Dermis blood vessel endothelial cell (primary cell): ENCODE results near the gene CAMK1G. TPM values are rescaled to one million over a fixed set of nuclear protein-coding genes. Genes with fewer than 3 reads are reported as not detected.

Experiments
- DNase-seq: peaks from one replicate; pipeline ENCODE4 v3.0.0; 2010
- total RNA-seq: library from RNA; depleted of rRNA; stranded (reverse); fragments of >200 nt; gene quantifications from 2 replicates; pipeline ENCODE4 v1.2.3, GENCODE V29; 2014

CAMK1G gene
- not detected in 2 replicates for total RNA-seq

DNA sequence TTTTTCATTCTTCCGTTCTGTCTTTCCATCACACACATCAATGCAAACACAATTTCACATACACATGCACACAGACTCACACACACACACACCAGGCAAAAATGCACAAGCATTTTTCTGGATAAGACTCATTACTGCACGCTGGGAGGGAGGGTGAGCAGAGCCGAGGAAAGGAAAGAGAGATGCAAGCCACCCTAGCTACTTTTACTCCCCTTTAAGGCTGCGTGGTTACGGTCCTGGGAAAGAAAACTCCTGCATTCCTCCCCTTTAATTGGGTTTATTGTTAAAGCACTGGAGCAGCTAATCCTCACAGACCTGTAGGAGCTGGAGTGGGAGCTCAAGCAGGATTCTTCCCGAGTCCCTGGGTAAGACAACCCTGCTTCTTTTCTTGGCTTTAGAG lies at the start of gene CAMK1G:
Gene CAMK1G, plus strand, starts transcription at position 307 of the 400 bp plus-strand sequence. CDS start 11,270 bp downstream, outside the sequence.
- DNase-seq: no peak

DNA sequence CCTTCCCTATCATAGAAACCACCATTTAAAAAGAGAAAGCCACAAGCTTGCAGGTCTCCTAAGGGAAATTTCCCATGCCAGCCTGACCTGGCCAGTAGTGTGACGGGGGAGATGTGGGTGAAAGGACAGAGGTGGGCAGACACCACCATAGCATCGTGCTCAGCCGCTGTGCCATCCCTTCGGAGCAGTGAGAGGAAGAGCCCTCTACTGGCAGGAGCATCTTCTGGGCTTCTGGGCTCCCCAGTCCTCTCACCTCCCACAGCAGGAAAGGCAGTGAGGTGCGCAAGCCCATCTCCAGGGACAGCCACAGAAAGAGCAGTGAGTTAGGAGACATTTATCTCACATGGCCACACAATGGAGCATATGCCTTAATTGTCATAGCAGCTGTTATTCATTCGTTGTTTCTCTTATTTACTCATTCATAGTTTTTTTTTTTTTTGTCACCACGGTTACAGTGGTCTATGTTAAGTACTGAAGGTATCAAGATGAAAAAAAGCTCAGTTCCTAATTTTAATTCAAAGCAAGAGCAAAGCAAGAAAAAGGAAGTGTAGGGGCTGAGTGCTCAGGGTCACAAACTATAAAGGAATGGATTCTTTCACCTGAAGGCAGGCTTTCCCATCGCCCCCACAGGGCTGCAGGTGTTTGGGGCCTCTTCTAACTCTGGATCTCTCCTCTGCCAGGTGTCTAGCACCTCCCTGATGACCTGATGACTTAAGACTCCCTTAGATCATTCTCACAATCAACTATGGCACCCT lies 48.8 kb upstream of the CAMK1G start:
- no peak for DNase-seq

DNA sequence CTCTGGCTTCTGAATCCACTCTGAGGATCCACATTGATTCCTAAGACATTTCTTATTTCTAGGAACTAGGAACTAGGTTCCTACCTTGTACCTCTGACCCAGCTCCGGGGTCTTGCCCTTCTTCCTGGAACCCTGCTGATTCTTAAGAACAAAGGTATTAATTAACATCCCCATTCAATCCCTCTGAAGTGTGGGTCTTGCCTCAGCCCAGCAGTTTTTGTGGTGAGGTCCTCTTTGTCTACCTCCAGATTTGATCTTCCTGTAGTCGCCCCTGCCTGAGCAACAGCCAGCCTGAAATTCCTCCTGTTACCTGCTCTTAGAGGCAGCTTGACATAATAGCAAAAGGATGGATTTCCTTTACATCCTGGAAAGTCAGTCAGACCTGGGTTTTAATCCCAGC lies 46.7 kb upstream of the CAMK1G start:
- DNase-seq: no peak

DNA sequence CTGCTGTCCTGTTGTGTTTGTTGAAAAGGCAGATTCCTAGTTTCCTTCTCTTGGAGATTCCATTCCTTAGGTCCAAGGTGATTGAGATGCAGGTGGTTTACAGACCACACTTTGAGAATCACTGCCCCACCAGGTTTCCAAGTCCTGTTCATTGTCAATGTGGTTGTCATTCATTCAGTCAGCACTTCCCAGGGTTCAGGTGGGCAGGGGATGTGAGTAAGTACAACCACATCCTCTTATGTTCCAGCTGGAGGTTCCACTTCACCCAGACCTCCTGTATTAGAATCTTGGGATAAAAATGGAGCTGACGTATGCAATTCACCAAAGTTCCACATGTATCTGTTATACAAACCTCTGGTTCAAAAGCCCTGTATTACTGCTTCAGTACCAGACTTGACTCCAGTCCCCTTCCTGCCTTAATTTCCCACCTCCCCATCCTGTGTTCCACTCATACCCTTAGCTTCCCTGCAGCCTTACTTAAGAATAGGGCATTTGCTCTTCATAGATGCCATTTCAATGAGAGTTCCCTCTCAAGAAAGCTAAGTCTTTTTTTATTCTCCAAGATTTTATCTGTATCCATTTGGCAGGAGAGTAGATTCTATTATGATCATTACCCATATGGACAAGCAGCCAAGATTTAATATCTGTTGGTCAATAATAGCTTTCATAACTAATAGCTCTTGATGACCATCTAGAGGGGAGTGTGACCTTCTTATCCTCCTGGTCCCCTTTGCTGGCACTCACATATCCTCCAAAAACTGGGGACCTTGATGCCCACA lies 46.0 kb upstream of the CAMK1G start:
- DNase-seq: no peak

DNA sequence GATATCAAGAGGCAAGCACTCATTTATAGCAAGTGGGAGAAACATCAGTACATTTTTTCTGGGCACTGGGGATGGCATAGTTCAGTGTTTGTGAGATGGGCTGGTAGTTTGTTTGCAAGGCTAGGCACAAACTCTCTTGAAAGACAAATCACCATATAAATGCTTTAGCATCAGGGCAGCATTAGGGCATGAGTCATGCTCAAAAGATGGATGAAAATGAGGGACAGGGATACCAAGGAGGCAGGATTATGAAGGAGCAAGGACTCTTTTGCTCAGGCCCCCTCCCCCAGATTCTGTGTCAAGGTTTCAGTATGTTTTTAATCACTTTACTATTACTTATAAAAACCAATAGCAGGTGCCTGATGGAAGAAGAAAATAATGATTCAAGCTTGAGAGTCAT lies 43.9 kb upstream of the CAMK1G start:
- no peak for DNase-seq

DNA sequence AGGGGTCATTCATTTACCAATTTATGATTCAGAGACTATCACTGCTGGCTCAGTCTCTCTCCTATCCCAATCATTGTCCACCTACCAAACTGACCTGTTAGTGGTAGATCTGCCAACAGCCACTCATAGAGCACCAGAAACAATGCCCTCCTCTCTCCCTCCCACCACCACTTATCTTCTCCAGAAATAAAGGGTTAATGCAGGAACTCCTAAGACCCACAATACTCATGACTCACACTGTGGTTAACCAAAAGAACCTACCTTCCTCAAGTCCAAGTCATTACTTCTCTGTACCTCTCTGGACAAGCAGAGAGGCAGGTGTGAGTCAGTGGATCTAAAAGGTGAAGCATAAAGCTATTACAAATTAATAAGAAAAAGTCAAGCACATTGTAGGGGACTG lies 40.9 kb upstream of the CAMK1G start:
- no peak for DNase-seq

DNA sequence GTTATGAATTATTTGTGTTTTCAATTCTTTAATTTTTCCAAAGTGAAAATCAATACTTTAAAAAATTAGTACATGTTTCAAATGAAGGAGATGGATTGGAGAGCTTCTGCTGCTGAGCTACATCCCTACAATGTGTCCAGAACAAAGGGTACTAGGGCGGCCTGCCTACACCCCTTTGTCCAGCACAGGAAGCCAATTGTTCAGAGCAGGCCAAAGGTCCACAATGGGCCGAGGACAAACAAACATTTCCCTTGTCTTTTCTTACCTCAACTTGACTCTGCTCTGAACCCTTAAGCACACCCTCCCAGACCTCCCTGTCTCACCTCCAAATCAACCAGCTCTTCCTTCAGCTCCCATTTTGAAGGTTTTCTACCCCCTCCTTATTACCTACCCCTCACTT lies 39.4 kb upstream of the CAMK1G start:
- DNase-seq: peak; percentile 18

DNA sequence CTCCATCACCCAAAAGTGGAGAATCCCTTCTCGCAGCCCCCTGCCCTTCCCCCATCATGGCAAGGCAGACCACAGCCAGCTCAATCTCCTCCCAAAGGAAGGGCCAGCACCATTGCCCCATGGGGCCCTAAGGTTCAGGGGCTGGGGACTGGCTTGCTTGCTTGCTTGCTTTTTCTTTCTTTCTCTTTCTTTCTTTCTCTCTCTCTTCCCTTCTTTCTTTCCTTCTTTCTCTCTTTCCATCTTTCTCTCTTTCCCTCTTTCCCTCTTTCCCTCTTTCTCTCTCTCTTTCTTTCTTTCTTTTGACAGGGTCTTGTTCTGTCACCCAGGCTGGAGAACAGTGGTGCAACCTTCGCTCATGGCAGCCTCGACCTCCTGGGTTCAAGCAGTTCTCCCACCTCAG lies 38.1 kb upstream of the CAMK1G start:
- no peak for DNase-seq

DNA sequence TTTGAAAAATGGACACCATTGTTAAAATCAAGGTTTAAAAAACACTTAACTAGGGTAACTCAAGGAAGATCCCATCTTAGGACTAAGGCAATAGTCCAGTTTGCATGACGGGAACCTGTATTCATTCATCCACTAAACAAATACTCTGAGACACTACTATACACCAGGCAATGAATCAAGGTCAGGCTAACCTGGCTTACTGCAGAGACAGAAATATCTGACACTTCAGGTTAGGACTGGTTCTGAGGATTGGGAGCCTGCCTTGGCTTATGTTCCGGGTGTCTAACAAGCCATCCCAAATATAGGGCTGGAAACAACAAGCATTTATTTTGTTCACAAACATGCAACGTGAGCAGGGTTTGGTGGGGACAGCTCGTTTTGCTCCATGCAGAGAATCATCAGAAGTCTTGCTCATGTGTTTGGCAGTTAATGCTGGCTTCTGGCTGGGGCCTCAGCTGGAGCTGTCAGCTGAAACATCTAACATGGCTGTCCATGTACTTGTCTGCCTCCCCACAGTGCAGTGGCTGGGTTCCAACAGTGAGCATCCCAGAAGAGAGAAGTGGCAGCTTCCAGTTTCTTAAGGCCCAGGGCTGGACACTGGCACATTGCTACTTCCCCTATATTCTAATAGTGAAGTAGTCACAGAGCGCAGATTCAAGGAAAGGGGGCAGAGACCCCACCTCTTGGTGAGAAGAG lies 37.0 kb upstream of the CAMK1G start:
- DNase-seq: no peak

DNA sequence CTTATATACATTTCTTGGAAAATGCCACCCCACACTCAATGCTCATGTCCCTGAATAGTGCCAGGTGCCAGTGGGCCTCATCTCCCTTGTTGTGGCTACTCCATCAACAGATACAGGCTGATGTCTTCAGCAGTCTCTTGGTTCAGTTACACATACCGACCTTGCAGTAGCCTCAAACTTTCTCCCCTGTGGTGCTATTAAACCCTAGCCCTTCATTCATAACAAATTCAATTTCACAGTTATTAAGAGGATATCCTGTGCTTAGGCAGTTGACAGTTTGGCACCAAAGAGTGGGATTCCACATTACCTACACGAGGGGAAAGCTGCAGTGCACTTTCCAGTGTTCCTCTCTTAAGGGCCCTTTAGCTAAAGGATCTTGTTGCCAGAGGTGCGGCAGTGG lies 35.9 kb upstream of the CAMK1G start:
- DNase-seq: no peak

DNA sequence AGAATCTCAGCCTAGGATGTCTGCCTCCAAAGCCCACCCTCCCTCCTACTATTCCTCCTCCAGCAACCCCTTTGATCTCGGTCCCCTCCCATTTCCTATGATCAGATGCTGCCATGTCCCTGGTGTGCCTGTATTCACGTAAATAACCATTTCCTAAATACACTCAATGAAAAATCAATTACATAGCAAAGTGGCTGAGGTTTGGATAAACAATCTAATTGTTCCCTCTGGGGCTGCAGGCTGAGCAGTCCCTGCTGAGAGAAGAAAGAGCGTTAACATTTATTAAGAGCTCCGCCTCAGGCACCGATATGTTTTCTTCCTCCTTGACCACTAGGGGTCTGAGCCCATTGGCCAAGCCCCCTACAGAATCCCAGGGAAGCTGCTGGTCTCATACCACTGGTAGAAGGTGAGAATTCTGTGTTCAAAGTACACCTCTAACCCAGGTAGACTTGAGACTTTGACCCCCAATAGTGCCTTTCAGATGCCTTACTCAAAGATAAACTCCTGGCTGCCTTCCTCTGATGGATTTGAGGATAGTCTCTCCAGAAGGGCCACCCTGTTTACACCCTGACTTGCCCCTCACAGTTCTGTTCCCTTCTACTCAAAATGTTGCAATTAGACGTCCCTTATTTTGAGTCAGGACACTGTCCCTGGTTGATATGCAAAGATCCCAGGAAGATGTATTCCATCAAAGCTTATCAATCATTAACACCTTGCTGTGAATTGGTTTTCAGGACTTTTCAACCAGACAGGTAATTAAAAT lies 33.9 kb upstream of the CAMK1G start:
- DNase-seq: no peak

DNA sequence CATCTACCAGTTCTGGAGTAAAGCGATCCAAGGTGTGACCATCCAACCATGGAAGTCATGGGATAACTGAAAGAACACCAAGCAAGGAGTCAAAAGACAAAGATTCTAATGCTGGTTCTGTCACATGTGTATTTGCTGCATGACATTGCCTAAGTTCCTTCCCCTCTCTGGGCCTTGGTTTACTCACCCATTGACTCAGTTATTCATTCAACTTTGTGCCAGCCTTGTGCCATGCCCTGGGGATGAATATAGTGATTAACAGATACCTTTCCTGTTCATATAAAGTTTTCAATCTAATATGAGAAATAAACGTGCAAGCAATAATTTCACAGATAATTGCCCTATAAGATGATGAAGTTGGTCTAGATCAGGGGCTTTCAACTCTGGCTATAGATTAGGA lies 33.0 kb upstream of the CAMK1G start:
- no peak for DNase-seq

DNA sequence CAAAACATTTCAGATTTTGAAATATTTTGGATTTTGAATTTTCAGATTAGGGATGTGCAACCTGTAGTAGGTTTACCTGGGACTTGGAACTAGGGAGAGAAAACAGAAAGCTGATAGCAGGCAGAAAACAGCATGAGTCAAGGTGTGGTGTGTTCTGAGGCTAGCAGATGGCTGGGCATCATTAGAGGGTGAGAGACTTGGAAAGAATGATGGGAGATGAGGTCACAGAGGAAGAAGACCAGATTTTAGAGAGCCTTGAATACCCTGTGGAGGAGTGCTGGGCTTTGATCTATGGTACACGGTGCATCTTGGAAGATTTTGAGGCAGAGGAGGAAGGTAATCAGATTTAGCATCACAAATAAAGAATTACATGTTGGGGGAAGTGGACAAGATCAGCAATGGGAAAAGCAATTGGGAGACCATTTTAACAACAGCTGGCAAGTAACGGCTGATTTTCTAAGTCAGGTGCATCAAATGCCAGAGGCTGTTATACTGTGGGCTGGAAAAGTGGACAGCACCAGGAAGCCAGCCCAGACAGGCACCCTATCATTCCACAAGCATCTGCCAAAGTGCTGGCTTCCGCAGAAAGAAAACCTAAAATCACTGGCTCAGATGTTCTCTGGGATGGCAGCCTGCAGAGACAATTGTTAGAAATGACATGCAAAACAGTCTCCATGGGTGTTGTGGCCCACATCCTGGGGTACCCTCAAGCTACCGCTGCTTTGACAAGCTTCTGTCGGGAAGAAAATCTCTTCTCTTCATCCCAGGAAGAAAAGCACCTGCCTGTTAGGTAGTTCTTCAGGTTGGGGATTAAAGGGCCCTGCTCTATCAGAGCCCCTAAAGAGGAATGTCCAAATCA lies 30.9 kb upstream of the CAMK1G start:
- no peak for DNase-seq

DNA sequence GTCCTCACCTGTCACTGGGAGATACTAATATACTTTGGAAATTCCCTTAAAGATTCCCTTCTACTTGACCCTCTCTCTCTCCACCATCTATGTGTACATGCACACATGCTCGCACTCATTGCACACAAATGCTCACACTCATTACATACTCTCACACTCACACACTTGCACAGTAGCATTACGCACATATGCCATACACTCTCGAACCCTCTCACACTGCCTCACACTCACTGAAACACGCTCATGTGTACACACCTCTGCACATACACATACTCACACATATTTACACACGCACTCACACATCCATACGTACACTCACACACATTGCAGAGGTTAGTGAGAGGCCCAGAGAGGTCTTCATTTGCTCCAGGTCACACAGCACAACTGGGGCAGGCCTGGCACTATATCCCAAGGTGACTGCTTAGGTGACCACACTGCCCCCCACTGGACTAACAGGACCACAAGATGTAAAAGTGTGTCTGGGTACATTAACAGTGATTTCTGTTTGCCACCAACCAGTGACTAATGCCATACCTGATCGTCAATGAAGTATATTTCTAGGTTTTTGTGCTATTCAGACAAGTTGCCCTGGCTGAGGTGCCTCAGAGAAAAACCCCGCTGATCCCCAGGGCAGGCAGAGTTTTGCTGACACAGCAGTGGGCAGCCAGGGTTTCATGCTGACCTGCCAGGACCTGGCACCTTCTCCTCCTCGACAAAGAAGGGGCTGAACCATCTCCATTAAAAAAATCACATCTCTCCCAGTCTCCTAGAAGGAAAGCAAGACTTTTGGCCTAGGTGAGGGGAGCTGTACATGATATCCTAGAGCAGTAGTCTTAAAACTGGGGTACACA lies 28.5 kb upstream of the CAMK1G start:
- DNase-seq: no peak

DNA sequence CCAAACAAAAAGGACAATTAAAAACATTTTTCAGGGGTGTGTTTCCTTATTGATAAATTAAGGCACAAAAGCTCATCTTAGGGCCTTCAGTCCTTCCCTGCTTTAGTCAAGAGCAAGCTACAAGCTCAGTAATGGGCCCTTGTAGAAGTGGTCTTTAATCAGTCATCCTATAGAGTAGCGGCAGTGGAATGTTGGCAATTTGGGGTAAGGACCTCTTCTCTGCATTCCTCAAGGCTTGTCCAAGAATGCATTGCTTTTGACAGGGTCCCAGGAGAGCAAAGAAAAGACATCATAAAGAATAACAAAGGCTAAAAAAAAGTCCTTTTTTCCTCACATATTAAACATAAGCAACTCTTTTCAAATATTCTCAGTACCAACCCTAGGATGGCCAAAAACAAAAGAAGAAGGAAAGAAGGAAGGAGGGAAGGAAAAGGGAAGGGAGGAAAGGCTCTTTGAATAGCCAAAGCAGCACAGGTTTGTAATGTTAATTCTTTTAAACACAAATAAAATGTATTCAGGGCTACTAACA lies 27.3 kb upstream of the CAMK1G start:
- no peak for DNase-seq

DNA sequence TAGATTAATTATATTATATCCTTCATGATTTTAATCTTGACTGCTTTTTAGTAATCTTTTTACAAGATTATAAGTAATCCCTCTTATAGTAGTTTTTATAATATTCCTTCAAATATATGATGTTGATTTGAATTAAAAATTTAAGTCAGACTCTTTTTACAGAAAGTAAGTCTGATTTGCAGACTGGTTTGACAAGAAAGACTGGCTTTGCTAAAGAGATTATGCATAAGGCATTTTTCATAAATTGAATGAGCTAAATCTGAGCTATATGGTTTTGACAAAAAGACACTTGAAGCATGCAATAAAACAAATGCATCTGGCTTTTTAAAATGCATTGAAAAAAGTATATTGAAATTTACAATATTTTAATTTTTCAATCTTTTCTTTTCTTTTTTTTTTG lies 26.3 kb upstream of the CAMK1G start:
- DNase-seq: no peak

DNA sequence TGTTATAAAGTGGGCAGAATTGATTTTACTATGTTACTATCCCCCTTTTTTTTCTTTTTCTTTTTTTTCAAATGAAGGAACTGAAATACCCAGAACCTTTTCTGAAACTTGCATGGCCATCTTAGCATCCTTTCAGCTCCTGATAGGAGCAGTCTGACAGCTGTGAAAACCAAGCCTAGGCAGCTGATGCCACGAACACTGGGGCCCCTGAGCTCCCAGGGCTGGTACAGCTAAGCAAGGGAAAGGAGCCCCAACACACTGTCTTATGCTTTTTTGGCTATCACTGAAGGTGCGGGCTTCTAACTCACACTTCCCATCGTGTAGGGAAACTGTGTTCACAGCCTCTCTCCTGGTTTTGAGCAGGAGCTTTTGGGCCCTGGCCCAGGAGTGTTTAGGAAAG lies 23.0 kb upstream of the CAMK1G start:
- no peak for DNase-seq

DNA sequence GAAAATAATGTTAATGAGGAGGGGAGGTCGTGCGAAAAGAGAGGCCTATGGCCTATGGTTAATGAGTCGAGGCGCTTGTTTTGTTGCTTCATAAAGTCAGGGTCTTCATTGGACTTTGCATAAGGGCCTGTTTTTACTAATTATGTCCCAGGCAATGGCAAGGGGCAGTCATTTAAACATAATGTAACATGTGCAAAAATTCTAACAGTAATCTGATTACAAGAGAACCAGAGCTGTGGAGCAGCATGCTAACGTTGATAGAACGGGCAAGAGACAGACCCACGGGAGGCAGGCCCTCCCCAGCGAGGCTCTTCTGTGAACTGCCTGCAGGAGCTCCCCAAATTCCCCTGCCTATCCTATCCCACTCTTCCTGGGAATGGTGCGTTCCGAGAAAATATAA lies 22.6 kb upstream of the CAMK1G start:
- DNase-seq: no peak

DNA sequence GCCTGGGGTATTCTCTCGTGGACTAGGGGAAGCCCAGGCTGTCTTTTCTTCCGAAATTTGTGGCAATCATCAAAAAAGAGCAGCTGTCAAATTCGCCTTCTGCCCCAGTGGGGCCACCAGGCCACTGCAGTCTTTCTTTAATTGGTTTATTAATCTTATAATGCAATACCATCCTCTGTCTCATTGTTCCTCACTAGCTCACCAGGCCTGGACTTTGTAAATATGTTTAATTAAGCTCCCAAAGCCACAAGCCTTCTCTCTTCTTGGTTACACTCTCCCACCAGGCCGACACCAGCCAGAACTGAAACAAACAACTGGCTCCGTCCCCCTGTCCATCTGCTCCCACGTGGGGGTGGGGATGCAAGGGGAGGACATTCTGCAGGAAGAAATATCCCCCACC lies 22.0 kb upstream of the CAMK1G start:
- no peak for DNase-seq

DNA sequence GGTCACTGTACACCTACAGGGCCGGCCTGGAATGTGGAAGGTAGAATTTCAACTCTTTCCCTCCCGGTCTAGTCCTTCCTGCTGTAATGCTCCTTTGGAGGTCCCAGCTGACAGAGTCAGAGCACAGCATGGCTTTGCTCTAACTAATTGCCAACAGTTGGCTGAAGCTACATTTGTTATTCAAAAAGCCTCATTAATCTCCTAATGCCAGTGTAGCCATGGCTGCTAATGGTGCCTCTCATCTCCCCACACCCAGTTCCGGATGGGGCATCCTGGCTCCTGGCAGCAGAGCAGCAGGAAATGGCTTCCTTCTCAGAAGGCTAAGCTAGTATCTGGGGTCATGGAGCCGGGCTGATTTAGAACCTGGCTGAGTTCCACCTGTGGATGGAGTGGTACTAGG lies 18.7 kb upstream of the CAMK1G start:
- no peak for DNase-seq
